ENCODE results near the gene COPG2.
"Not testable (repeated sequence)": the region's sequence is repeated elsewhere in the genome, so short reads cannot be mapped to it uniquely, and the experiment has no call there.

The COPG2 gene

GRCh38 chr7:130554481-130554880 lies 114.1 kb downstream of the COPG2 start:
- no peak for DNase-seq (ENCODE audit: extremely low read depth, low read depth)
- H3K4me3 ChIP-seq (replicated peaks; ENCODE audit: low read depth, low read length) = no peak overlapping the region
- TF ChIP-seq CTCF (IDR thresholded peaks at IDR 0.05; ENCODE audit: low read depth, low read length, missing control alignments) = no peak

- TF ChIP-seq CTCF (IDR thresholded peaks at IDR 0.05; ENCODE audit: low read depth, low read length, missing control alignments) = no peak
- H3K4me3 ChIP-seq (replicated peaks; ENCODE audit: low read depth, low read length) = no peak overlapping the region
- no peak for DNase-seq (ENCODE audit: extremely low read depth, low read depth)
Measured at GRCh38 chr7:130553398-130554029, 115.0 kb downstream of the COPG2 start.

GRCh38 chr7:130544356-130544755 lies 124.2 kb downstream of the COPG2 start:
- DNase-seq (ENCODE audit: extremely low read depth, low read depth) = no peak

GRCh38 chr7:130543487-130544010 lies 125.0 kb downstream of the COPG2 start:
- TF ChIP-seq CTCF (IDR thresholded peaks at IDR 0.05; ENCODE audit: low read depth, low read length, missing control alignments) = no peak
- DNase-seq (ENCODE audit: extremely low read depth, low read depth) = no peak
- H3K4me3 ChIP-seq (replicated peaks; ENCODE audit: low read depth, low read length) = no peak overlapping the region

More at GRCh38 chr7:130544356-130544755, 124.2 kb downstream of the COPG2 start:
- no peak overlapping the region for H3K4me3 ChIP-seq (replicated peaks; ENCODE audit: low read depth, low read length)
- no peak for TF ChIP-seq CTCF (IDR thresholded peaks at IDR 0.05; ENCODE audit: low read depth, low read length, missing control alignments)

- DNase-seq (ENCODE audit: extremely low read depth, low read depth); H3K4me3 ChIP-seq (replicated peaks; ENCODE audit: low read depth, low read length): not testable (repeated sequence)
Measured at GRCh38 chr7:130542297-130542696, 126.3 kb downstream of the COPG2 start.

- not testable (repeated sequence) for H3K4me3 ChIP-seq (replicated peaks; ENCODE audit: low read depth, low read length); DNase-seq (ENCODE audit: extremely low read depth, low read depth)
Measured at GRCh38 chr7:130541287-130541686, 127.3 kb downstream of the COPG2 start.

- H3K4me3 ChIP-seq (replicated peaks; ENCODE audit: low read depth, low read length); DNase-seq (ENCODE audit: extremely low read depth, low read depth): not testable (repeated sequence)
Measured at GRCh38 chr7:130537894-130538293, 130.7 kb downstream of the COPG2 start.

- TF ChIP-seq CTCF (IDR thresholded peaks at IDR 0.05; ENCODE audit: low read depth, low read length, missing control alignments) = no peak
- H3K4me3 ChIP-seq (replicated peaks; ENCODE audit: low read depth, low read length) = no peak overlapping the region
- no peak for DNase-seq (ENCODE audit: extremely low read depth, low read depth)
Measured at GRCh38 chr7:130529417-130529816, 139.1 kb downstream of the COPG2 start.

GRCh38 chr7:130527752-130528355 lies 140.7 kb downstream of the COPG2 start:
- H3K4me3 ChIP-seq (replicated peaks; ENCODE audit: low read depth, low read length); DNase-seq (ENCODE audit: extremely low read depth, low read depth): not testable (repeated sequence)
